ENCODE results near the gene CADPS2. TPM values are rescaled to one million over a fixed set of nuclear protein-coding genes. Genes with fewer than 3 reads are reported as not detected.
"Not testable (repeated sequence)": the region's sequence is repeated elsewhere in the genome, so short reads cannot be mapped to it uniquely, and the experiment has no call there.

Gene CADPS2
- total RNA-seq, 2 donors from 2014 or later = not detected

DNA sequence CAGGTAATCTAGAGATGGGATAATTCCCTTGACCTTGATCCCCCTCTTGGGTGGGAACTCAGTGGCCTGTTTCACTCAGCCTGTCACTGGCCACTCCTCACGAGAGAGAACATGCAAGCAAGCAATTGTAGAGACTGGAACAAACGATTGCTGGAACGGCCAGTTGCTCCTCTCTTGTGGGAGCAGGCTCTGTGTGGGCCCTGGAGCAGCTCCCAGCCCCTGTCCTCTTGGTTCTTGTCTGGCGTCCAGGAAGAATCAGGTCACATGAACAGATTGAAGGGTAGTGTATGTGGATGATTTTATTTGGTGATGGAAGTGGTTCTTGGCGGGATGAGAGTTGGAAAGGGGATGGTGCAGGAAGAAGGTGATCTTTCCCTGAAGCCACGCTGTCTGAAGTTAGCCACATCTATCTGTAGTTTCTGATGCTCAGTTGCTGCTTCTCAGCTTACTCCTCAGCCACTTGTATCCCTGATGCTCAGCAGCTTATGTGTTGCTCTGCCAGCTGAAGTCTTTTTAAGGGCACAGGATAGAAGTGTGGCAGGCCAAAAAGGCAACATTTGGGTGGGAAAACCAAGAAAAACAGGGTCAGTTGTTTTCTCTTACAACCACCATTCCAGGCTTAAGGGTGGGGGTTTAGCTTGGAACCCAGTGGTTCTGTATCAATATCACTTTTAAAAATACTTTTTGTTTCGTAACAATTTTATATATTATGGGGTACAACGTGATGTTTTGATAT is 203.3 kb downstream of the CADPS2 start:
- no peaks in the 10 kb centered on the region for H3K36me3 Mint-ChIP-seq (ENCODE audit: low read depth)

DNA sequence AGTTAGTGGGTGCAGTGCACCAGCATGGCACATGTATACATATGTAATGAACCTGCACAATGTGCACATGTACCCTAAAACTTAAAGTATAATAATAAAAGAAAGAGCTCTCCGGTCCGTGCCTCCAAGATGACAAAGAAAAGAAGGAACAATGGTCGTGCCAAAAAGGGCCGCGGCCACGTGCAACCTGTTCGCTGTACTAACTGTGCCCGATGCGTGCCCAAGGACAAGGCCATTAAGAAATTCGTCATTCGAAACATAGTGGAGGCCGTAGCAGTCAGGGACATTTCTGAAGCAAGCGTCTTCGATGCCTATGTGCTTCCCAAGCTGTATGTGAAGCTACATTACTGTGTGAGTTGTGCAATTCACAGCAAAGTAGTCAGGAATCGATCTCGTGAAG is 205.1 kb downstream of the CADPS2 start:
- not testable (repeated sequence) for H3K36me3 Mint-ChIP-seq (ENCODE audit: low read depth); ATAC-seq; H3K4me3 Mint-ChIP-seq; H3K9me3 ChIP-seq (ENCODE audit: control insufficient read depth, low read length, poor library complexity, severe bottlenecking); H3K27me3 Mint-ChIP-seq; DNase-seq; H3K4me1 Mint-ChIP-seq; H3K27ac Mint-ChIP-seq

More for the DNA sequence above, 203.3 kb downstream of the CADPS2 start:
- ATAC-seq (no peak), DNase-seq (no peak)
- no peaks in the 10 kb centered on the region for H3K4me1 Mint-ChIP-seq
- H3K27ac Mint-ChIP-seq = no peak overlapping the region
- no peaks in the 10 kb centered on the region for H3K27me3 Mint-ChIP-seq
- no peaks in the 10 kb centered on the region for H3K9me3 ChIP-seq (ENCODE audit: control insufficient read depth, low read length, poor library complexity, severe bottlenecking)
- no peak overlapping the region for H3K4me3 Mint-ChIP-seq

DNA sequence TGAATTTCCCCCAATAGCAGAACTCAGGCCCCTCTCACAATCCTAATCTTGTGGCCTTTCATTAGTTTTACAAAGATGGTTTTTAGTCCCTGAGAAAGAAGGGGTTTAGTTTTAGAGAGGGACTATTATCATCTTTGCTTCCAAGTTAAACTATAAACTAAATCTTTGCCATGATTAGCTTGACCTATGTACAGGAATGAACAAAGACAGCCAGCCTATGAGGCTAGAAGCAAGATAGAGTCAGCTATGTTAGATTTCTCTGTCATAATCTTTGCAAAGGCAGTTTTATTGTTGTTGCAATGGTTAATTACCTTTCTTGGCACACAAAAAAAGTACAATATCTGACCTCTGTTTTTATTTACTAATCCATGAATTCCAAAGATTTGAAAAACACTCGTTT is 206.4 kb downstream of the CADPS2 start:
- H3K9me3 ChIP-seq (ENCODE audit: control insufficient read depth, low read length, poor library complexity, severe bottlenecking) = no peaks in the 10 kb centered on the region
- no peak overlapping the region for H3K27ac Mint-ChIP-seq
- ATAC-seq (no peak), DNase-seq (no peak)
- no peaks in the 10 kb centered on the region for H3K36me3 Mint-ChIP-seq (ENCODE audit: low read depth)
- no peaks in the 10 kb centered on the region for H3K27me3 Mint-ChIP-seq
- no peaks in the 10 kb centered on the region for H3K4me1 Mint-ChIP-seq
- H3K4me3 Mint-ChIP-seq = no peak overlapping the region

DNA sequence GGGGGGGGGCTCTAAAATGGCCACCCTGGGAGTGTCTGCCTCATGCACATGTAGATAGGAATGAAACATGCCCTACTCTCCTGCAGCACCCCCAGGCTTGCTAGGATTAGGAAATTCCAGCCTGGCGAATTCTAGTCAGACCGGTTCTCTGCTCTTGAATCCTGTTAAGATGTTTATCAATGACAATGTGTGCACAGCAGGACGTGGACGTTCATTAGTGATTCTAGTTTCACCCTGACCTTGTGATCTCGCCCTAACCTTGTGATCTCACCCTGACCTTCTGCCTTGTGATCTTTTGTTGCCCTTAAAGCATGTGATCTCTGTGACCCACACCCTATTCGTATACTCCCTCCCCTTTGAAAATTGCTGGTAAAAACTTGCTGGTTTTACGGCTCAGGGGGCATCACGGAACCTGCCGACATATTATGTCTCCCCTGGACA is 207.0 kb downstream of the CADPS2 start:
- not testable (repeated sequence) for H3K27me3 Mint-ChIP-seq; H3K4me3 Mint-ChIP-seq; H3K9me3 ChIP-seq (ENCODE audit: control insufficient read depth, low read length, poor library complexity, severe bottlenecking); H3K4me1 Mint-ChIP-seq; H3K36me3 Mint-ChIP-seq (ENCODE audit: low read depth); ATAC-seq; DNase-seq; H3K27ac Mint-ChIP-seq

DNA sequence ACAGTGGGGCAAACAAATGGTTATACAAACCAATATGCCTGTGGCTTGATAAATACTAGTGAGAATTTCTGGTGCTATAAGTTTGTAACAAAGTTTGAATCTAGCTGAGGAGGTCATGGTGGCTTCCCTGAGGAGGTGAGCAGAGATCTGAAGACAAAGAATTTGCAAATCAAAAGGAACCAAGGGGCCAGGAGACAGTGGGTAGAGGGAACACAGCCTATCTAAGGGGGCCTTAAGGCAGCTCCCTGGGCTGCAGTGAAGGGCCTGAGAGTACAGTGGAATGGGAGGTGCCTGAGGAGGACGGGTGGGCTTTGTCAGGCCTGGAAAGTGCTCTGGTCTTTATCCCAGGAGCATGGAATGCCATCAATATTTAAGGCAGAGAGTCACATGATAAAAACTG is 209.1 kb downstream of the CADPS2 start:
- DNase-seq = no peak
- no peaks in the 10 kb centered on the region for H3K4me1 Mint-ChIP-seq
- no peak overlapping the region for H3K4me3 Mint-ChIP-seq
- no peak for ATAC-seq
- H3K27me3 Mint-ChIP-seq = no peaks in the 10 kb centered on the region
- H3K27ac Mint-ChIP-seq = no peak overlapping the region
- no peaks in the 10 kb centered on the region for H3K36me3 Mint-ChIP-seq (ENCODE audit: low read depth)
- no peaks in the 10 kb centered on the region for H3K9me3 ChIP-seq (ENCODE audit: control insufficient read depth, low read length, poor library complexity, severe bottlenecking)

DNA sequence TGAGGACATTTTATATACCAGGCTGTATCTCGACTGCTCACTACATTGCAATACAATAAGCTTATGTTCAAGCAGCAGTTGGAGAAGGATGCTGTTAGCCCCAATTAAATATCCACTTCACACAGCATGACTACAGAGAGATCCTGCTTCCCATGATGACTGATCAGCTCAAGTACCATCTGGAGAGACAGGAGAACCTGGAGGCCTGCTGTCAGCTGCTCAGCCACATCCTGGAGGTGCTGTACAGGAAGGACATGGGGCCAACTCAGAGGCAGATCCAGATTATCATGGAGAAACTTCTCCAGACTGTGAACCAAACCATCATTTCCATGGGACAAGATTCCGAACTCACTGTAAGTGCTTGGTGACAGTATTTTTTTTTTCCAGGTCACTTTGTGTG is 209.8 kb downstream of the CADPS2 start:
- Mint-ChIP-seq H3K27ac (no peak overlapping the region), H3K4me1 (no peaks in the 10 kb centered on the region), H3K36me3 (ENCODE audit: low read depth) (no peaks in the 10 kb centered on the region), H3K4me3 (no peak overlapping the region), H3K27me3 (no peaks in the 10 kb centered on the region)
- no peak for ATAC-seq
- H3K9me3 ChIP-seq (ENCODE audit: control insufficient read depth, low read length, poor library complexity, severe bottlenecking) = no peaks in the 10 kb centered on the region
- DNase-seq = no peak

DNA sequence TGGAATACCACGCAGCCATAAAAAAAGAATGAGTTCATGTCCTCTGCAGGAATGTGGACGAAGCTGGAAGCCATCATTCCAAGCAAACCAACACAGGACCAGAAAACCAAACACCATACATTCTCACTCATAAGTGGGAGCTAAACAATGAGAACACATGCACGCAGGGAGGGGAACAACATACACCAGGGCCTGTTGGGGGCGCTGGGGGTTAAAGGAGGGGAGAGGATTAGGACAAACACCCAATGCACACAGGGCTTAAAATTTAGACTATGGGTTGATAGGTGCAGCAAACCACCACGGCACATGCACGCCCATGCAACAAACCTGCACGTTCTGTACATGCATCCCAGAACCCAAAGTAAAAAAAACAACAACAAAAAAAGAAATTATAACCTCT is 210.6 kb downstream of the CADPS2 start:
- no peak overlapping the region for H3K27ac Mint-ChIP-seq
- H3K27me3 Mint-ChIP-seq = no peaks in the 10 kb centered on the region
- DNase-seq (no peak), ATAC-seq (no peak)
- no peaks in the 10 kb centered on the region for H3K9me3 ChIP-seq (ENCODE audit: control insufficient read depth, low read length, poor library complexity, severe bottlenecking)
- no peaks in the 10 kb centered on the region for H3K4me1 Mint-ChIP-seq
- H3K36me3 Mint-ChIP-seq (ENCODE audit: low read depth) = no peaks in the 10 kb centered on the region
- no peak overlapping the region for H3K4me3 Mint-ChIP-seq

DNA sequence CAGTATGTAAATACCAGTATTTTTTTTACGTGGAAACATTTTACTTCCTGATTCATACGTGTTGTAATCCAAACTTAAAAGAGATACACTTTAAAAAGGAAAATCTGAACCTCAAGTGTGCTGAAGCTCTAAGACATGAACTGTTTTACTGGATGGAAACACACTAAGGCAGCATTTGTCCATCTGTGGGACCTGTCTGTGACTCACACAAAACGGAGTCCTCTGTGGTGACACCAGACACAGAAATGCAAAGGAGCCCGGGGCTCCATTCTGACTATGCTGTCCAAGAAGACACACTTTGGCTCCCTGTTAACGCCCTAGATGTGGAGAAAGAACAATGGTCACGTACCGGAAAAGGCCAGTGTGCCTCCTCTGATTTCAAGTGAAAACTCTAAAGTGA is 211.2 kb downstream of the CADPS2 start:
- H3K27ac Mint-ChIP-seq = no peak overlapping the region
- ATAC-seq (no peak), DNase-seq (no peak)
- no peaks in the 10 kb centered on the region for H3K4me1 Mint-ChIP-seq
- H3K4me3 Mint-ChIP-seq = no peak overlapping the region
- H3K9me3 ChIP-seq (ENCODE audit: control insufficient read depth, low read length, poor library complexity, severe bottlenecking) = no peaks in the 10 kb centered on the region
- no peaks in the 10 kb centered on the region for H3K36me3 Mint-ChIP-seq (ENCODE audit: low read depth)
- no peaks in the 10 kb centered on the region for H3K27me3 Mint-ChIP-seq

DNA sequence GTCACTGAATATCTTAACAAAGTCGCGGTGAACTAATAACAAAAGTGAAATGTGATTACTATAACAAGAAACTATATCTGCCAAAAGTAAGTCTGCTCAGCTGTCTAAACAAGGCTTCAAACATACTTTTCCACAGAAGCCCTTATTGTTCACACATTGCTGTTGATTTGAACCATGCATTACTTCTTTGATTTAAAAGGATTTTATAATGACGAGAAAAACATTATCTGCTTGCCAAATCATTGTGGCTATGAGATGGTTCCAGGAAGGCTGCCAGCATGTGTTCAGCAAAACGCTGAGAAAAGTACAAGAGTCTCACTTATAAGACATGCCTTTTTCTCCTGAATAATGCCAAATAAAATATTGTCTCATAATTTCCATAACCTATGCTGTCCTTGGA is 211.8 kb downstream of the CADPS2 start:
- Mint-ChIP-seq H3K36me3 (ENCODE audit: low read depth) (no peaks in the 10 kb centered on the region), H3K4me1 (no peaks in the 10 kb centered on the region), H3K27me3 (no peaks in the 10 kb centered on the region), H3K4me3 (no peak overlapping the region), H3K27ac (no peak overlapping the region)
- ATAC-seq (no peak), DNase-seq (no peak)
- H3K9me3 ChIP-seq (ENCODE audit: control insufficient read depth, low read length, poor library complexity, severe bottlenecking) = no peaks in the 10 kb centered on the region

DNA sequence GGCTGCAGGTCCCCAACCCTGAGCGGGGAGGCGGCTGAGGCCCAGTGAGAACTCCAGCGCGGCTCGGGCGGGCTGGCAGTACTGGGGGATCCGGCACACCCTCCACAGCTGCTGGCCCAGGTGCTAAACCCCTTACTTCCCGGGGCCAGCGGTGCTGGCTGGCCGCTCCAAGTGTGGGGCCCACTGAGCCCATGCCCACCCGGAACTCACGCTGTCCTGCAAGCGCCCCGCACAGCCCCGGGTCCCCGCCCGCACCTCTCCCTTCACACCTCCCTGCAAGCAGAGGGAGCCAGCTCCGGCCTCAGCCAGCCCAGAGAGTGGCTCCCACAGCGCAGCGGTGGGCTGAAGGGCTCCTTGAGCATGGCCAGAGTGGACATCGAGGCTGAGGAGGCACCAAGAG is 212.3 kb downstream of the CADPS2 start:
- DNase-seq = no peak
- no peak for ATAC-seq
- no peaks in the 10 kb centered on the region for H3K9me3 ChIP-seq (ENCODE audit: control insufficient read depth, low read length, poor library complexity, severe bottlenecking)
- Mint-ChIP-seq H3K27me3 (no peaks in the 10 kb centered on the region), H3K4me3 (no peak overlapping the region), H3K4me1 (no peaks in the 10 kb centered on the region), H3K27ac (no peak overlapping the region), H3K36me3 (ENCODE audit: low read depth) (no peaks in the 10 kb centered on the region)

DNA sequence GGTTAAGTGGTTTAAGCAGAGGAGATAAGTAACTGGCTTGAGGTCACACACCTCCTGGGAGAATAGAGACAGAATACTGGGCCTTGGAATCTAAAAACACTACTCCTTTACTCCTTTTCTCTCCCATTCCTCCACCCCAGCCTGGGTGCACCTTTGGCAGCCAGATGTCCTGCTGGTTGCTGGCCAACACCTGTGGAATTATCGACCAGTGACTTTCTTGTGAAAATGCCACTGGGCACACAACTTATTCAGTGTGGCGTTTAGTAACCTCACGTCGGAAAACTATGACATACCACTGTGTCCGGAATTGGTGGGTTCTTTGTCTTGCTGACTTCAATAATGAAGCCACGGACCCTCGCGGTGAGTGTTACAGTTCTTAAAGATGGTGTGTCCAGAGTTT is 213.7 kb downstream of the CADPS2 start:
- Mint-ChIP-seq H3K4me3 (no peak overlapping the region), H3K4me1 (no peaks in the 10 kb centered on the region), H3K27ac (no peak overlapping the region), H3K27me3 (no peaks in the 10 kb centered on the region), H3K36me3 (ENCODE audit: low read depth) (no peaks in the 10 kb centered on the region)
- ATAC-seq (no peak), DNase-seq (no peak)
- no peaks in the 10 kb centered on the region for H3K9me3 ChIP-seq (ENCODE audit: control insufficient read depth, low read length, poor library complexity, severe bottlenecking)

DNA sequence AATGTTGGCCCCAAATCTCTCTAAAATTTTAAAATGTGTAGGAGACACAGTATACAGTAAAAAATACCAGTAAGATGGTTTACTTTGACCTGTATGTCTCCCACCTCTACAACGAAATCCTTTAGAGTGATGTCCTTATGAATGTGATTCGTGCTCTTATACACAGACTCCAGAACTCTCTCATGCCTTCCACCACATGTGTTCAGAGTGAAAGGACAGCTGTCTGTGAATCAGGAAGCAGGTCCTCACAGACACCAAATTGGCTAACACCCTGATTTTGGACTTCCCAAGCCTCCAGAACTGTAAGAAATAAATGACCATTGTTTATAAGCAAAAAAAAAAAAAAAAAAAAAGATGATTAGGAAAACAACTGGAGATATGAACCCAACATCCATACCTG is 222.5 kb downstream of the CADPS2 start:
- Mint-ChIP-seq H3K27me3 (no peaks in the 10 kb centered on the region), H3K4me3 (no peak overlapping the region), H3K36me3 (ENCODE audit: low read depth) (no peaks in the 10 kb centered on the region), H3K27ac (no peak overlapping the region), H3K4me1 (no peaks in the 10 kb centered on the region)
- DNase-seq = no peak
- ATAC-seq = no peak
- H3K9me3 ChIP-seq (ENCODE audit: control insufficient read depth, low read length, poor library complexity, severe bottlenecking) = no peaks in the 10 kb centered on the region

DNA sequence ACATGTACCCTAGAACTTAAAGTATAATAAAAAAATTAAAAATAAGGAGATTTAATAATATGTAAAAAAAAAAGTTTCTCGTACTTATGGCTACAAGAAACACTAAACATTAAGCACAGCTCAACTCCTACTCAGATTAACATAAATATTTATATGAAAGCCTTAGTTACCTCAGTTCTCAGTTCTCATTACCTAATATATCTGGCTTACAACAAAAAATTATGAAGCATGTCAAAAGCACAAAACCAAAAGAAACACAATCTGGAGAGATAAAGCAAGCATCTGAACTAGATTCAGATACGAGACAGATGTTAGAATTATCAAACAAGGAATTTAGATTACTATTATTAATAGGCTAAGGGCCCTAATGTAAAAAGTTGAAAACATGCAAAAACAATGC is 227.4 kb downstream of the CADPS2 start:
- DNase-seq (no peak), ATAC-seq (no peak)
- Mint-ChIP-seq H3K4me3 (no peak overlapping the region), H3K27me3 (no peaks in the 10 kb centered on the region), H3K4me1 (no peaks in the 10 kb centered on the region), H3K36me3 (ENCODE audit: low read depth) (no peaks in the 10 kb centered on the region), H3K27ac (no peak overlapping the region)
- H3K9me3 ChIP-seq (ENCODE audit: control insufficient read depth, low read length, poor library complexity, severe bottlenecking) = no peaks in the 10 kb centered on the region

DNA sequence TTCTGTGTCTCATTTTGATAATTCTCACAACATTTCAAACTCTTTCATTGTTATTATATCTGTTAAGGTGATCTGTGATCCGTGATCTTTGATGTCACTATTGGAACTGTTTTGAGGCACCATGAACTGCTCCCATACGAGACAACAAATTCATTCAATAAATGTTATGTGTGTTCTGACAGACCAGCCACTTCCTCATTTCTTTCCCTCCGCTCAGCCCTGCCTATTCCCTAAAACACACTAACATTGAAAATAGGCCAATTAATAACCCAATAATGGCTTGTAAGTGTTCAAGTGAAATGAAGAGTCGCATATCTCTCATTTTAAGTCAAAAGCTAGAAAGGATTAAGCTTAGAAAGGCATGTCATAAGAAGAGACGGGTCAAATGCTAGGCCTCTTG is 232.6 kb downstream of the CADPS2 start:
- Mint-ChIP-seq H3K4me3 (no peak overlapping the region), H3K27ac (no peak overlapping the region)
- no peak for DNase-seq

More for the DNA sequence above, 232.6 kb downstream of the CADPS2 start:
- H3K9me3 ChIP-seq (ENCODE audit: control insufficient read depth, low read length, poor library complexity, severe bottlenecking) = no peaks in the 10 kb centered on the region
- no peak for ATAC-seq
- Mint-ChIP-seq H3K4me1 (no peaks in the 10 kb centered on the region), H3K36me3 (ENCODE audit: low read depth) (no peaks in the 10 kb centered on the region), H3K27me3 (no peaks in the 10 kb centered on the region)
